HG03064 (cell line): ENCODE measurements around the gene CRTC1.
"Not testable (repeated sequence)": the region's sequence is repeated elsewhere in the genome, so short reads cannot be mapped to it uniquely, and the experiment has no call there.

Experiments used
- ATAC-seq: cut with Tn5 transposase; IDR thresholded peaks from one replicate; pipeline ENCODE4 v1.9.1; 2021; ENCODE audit warnings: low read depth; ENCODE audit not compliant: unreplicated experiment

CRTC1 gene

GRCh38 chr19:18794029-18794313 lies 110.5 kb downstream of the CRTC1 start:
- no peak for ATAC-seq

- ATAC-seq = no peak
Measured at GRCh38 chr19:18794692-18795091, 111.2 kb downstream of the CRTC1 start.

- ATAC-seq = no peak
Measured at GRCh38 chr19:18795540-18795939, 112.1 kb downstream of the CRTC1 start.

- no peak for ATAC-seq
Measured at GRCh38 chr19:18796239-18796638, 112.8 kb downstream of the CRTC1 start.

DNA sequence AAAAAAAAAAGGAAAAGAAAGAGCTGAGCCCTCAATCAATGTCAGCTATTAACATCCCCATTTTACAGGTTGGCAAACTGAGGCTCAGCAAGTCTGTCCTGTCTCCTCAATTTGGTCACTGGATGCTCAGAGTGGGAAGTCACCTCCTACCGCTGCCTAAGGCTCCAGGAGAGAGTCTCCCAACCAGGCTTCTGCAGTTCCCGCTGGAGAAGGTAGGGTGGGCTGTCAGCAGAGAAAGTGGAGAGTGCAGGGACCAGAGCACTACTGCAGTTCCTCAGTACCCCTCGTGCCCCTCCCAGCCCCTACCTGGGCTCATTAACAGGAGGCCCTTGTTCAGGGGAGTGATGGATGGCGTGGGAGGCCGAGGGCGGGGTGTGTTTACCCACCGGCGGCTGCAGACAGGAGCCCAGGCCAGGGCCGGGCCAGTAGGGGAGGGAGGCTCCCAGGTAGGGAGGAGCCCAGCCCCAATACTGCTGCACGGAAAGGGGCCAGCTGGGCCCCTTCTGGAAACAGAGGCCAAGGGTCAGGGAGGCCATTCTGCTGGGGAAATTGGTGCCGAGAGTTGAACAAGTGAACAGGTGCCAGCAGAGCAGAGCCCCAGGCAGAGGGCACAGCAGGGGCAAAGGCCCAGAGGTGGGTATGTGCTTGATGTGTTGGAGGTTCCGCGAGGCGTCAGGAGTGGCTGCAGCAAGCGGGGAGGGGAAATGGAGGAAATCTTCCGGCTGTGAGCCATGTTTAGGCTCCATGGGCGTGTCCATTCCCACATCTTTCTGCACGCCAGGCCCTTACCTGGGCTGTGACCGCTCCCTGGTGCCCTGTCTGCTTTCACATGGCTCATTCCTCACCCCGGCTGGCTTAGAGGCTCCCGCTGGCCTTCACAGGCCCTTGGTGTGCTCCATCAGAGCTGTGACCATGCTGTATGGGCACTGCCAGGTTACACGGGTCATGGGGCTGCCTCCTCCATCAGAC lies 115.2 kb downstream of the CRTC1 start:
- no peak for ATAC-seq

DNA sequence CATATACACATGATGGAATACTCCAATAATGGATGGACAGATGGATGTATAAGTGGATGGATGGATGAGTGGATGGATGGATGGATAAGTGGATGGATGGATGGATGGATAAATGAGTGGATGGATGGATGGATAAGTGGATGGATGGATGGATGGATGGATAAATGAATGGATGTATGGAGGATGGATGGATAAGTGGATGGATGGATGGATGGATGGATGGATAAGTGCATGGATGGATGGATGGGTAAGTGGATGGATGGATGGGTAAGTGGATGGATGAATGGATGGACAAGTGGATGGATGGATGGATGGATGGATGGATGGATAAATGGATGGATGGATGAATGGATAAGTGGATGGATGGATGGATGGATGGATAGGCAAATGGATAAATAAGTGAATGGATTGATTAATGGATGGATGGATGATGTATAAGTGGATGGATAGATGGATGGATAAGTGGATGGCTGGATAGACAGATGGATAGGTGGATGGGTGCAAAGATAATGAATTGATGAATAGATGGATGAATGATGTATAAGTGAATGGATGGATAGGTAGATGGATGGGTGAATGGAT lies 116.0 kb downstream of the CRTC1 start:
- no peak for ATAC-seq

DNA sequence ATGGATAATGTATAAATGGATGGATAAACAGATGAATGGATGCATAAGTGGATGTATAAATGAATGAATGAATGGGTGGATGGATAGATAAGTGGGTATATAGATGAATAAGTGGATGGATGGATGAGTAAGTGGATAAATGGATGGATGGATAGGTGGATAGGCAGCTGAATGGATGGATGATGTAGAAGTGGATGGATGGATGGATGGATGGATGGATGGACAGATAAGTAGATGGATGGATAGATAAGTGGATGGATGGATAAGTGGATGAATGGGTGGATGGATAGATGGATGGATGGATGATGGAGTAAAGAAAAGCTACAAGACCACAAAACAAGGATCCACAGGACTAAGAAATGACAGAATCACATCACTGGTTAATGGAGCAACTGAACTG lies 116.6 kb downstream of the CRTC1 start:
- no peak for ATAC-seq

GRCh38 chr19:18800636-18801035 lies 117.2 kb downstream of the CRTC1 start:
- ATAC-seq = no peak

DNA sequence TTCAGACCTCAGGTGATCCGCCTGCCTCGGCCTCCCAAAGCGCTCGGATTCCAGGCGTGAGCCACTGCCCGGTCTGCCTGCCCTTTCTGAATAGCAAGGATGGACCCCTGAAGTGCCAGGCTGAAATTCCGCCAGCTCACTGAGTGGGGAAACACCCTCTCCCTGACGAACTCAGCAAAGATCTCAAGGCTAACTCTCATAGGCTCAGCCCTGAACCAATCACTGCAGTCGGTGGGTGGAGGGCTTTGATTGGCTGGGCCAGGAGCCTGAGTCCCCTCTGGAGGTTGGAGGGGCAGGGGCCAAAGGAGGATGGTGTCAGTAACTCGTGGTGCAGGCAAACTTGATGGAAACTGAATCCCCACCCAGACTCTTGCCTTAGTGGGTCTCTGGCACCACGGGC lies 118.9 kb downstream of the CRTC1 start:
- no peak for ATAC-seq

DNA sequence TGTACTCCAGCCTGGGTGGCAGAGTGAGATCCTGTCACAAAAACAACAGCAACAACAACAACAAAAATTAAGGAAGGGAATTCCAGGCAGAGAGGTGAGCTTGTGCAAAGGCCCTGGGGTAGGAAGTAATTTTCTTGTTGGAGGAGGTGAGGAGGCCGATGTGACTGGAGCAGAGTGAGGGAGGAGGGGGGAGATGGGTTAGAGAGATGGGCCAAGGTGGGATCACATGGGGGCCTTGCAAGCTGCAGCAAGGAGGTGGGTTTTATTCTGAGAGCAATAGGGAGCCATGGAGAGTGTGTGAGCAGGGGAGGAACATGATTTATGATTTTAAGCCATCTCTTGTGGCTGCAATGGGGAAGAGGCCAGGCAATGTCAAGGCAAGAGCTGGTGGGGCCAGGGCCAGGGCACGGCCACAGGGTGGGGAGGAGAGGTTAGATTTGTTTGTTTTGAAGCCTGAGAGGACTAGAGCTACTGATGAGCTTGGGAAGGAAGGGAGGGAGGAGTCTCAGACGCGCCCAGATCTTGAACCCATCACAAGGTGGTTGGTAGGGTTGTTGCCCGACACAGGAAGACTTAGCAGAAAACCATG lies 120.2 kb downstream of the CRTC1 start:
- ATAC-seq = no peak

GRCh38 chr19:18804139-18804601 lies 120.7 kb downstream of the CRTC1 start:
- no peak for ATAC-seq

GRCh38 chr19:18804643-18805042 lies 121.2 kb downstream of the CRTC1 start:
- no peak for ATAC-seq

DNA sequence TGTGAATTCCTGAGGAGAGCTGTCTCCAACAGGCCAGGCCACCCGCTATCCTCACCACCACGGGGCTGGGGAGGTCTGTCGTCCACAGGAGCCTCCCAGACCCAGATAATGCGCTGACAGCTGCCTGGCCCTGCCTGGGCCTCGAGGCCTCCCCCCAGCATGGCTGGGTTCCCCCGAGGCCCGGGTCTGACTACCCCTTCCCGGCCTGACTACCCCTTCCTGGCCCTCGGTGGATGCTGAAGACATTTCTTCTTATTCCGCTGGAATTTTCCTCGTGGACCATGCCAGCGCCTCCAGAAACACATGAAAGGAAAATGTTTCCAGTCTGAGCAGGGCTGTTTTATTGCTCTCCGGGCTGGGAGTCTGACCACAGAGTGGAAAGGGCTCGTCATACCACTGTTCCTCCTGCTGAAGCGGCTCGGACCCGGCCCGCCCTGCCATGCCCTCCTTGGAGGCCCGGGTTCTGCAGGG lies 124.4 kb downstream of the CRTC1 start:
- no peak for ATAC-seq

- ATAC-seq = no peak
Measured at GRCh38 chr19:18809149-18809868, 125.8 kb downstream of the CRTC1 start.

GRCh38 chr19:18811638-18812037 lies 128.2 kb downstream of the CRTC1 start:
- ATAC-seq = not testable (repeated sequence)

GRCh38 chr19:18814063-18814462 lies 130.6 kb downstream of the CRTC1 start:
- no peak for ATAC-seq

GRCh38 chr19:18815673-18816072 lies 132.2 kb downstream of the CRTC1 start:
- ATAC-seq = no peak

DNA sequence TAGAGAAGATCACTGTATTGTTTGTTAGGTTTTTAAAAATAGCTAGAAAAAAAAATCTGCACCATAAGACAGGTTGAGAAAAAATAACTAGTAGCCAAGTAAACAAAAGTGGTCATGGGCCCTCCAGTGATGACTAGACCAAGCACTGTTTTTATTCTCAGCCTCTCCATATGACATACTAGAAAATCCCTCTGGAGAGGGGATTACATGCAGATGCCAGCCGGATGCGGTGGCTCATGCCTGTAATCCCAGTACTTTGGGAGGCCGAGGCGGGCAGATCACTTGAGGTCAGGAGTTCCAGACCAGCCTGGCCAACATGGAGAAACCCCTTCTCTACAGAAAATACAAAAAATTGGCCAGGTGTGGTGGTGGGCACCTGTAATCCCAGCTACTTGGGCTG lies 133.2 kb downstream of the CRTC1 start:
- not testable (repeated sequence) for ATAC-seq

DNA sequence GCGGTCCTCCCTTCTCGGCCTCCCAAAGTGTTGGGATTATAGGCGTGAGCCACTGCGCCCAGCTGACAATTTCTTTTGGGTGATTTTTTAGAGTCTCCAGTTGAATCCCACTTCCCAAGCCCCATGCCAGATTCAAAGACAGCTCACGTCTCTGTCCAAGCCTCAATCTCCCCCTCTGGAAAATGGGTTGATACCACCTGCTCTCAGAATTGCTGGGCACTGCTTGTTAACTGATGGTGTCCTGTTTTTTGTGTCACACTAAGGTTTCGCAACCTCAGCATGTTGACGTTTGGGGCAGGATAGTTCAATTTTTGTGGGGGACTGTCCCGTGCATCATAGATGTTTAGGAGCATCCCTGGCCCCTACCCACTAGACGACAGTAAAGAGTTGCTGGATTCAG lies 134.1 kb downstream of the CRTC1 start:
- ATAC-seq = no peak

DNA sequence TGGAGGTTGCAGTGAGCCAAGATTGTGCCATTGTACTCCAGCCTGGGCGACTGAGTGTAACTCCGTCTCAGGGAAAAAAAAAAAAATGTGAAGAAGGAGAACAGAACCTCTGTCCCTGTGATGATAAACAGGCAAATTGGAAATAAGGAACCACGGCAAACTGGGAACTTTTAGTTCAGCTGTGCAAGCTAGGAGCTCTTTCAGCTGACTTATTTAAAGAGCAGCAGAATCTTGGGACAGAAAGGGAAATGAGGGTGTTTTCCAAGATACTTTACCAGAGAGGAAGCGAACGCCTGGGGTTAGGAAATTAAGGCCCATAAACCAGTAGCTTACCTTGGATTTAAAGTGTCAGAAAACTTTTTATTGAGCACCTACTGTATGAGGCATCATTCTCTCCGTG lies 145.3 kb downstream of the CRTC1 start:
- no peak for ATAC-seq

GRCh38 chr19:18830488-18830887 lies 147.0 kb downstream of the CRTC1 start:
- ATAC-seq = no peak
